Activated naive CD4-positive, alpha-beta T cell treated with anti-CD3 and anti-CD28 coated beads, Interleukin-2, amount 50 U/mL, for 16 hours (primary cell): Measurements from ENCODE around the gene HLA-DOB.
"Not testable (repeated sequence)": the region's sequence is repeated elsewhere in the genome, so short reads cannot be mapped to it uniquely, and the experiment has no call there.

ENCODE experiments used
- DNase-seq: peaks from one replicate; pipeline ENCODE4 v3.0.0-alpha.2; 2020

Gene HLA-DOB

GRCh38 chr6:32807020-32807580 is 9.7 kb downstream of the HLA-DOB start:
- DNase-seq: no peak

GRCh38 chr6:32805404-32805803 is 11.4 kb downstream of the HLA-DOB start:
- not testable (repeated sequence) for DNase-seq

GRCh38 chr6:32803416-32803815 is 13.4 kb downstream of the HLA-DOB start:
- no peak for DNase-seq

GRCh38 chr6:32799740-32800139 is 17.1 kb downstream of the HLA-DOB start:
- DNase-seq: no peak

GRCh38 chr6:32799168-32799567 is 17.6 kb downstream of the HLA-DOB start:
- no peak for DNase-seq

- peak; percentile 77 for DNase-seq
Observed at GRCh38 chr6:32796848-32797776, 19.7 kb downstream of the HLA-DOB start.

- no peak for DNase-seq
Observed at GRCh38 chr6:32794510-32794909, 22.3 kb downstream of the HLA-DOB start.

GRCh38 chr6:32792901-32793435 is 23.8 kb downstream of the HLA-DOB start:
- DNase-seq: no peak

GRCh38 chr6:32790306-32790705 is 26.5 kb downstream of the HLA-DOB start:
- no peak for DNase-seq

GRCh38 chr6:32785781-32786533 is 30.8 kb downstream of the HLA-DOB start:
- no peak for DNase-seq

GRCh38 chr6:32782923-32783322 is 33.9 kb downstream of the HLA-DOB start:
- not testable (repeated sequence) for DNase-seq

- DNase-seq: no peak
Observed at GRCh38 chr6:32779036-32779435, 37.8 kb downstream of the HLA-DOB start.

GRCh38 chr6:32775071-32775470 is 41.7 kb downstream of the HLA-DOB start:
- no peak for DNase-seq

- DNase-seq: no peak
Observed at GRCh38 chr6:32774426-32774825, 42.4 kb downstream of the HLA-DOB start.

GRCh38 chr6:32772656-32773055 is 44.1 kb downstream of the HLA-DOB start:
- no peak for DNase-seq

GRCh38 chr6:32764048-32764447 is 52.8 kb downstream of the HLA-DOB start:
- no peak for DNase-seq

- no peak for DNase-seq
Observed at GRCh38 chr6:32763421-32763820, 53.4 kb downstream of the HLA-DOB start, which contains the start of gene HLA-DQB2. Gene HLA-DQB2 (minus strand): TSS chr6:32763532. CDS start chr6:32763470, 62 bp downstream.
